ENCODE measurements around the gene ADGB. TPM values are rescaled to one million over a fixed set of nuclear protein-coding genes. Genes with fewer than 3 reads are reported as not detected.

Gene ADGB
- total RNA-seq, 1 donor from 2014 or later, result not detected

- Histone ChIP-seq H3K9me3 (ENCODE audit: insufficient read depth, low read depth, low read length) (no peaks in the 10 kb centered on the region), H3K9ac (ENCODE audit: low read length) (no peak overlapping the region), H3K79me2 (ENCODE audit: insufficient read depth, low read length) (no peaks in the 10 kb centered on the region), H3K4me1 (ENCODE audit: insufficient read depth, low read length) (no peaks in the 10 kb centered on the region), H4K20me1 (ENCODE audit: insufficient read depth, low read length) (no peaks in the 10 kb centered on the region), H3K36me3 (ENCODE audit: insufficient read depth, low read length) (no peaks in the 10 kb centered on the region), H3K4me2 (ENCODE audit: low read length) (no peak overlapping the region), H3K27ac (ENCODE audit: low read depth, low read length) (no peak overlapping the region), H3K4me3 (ENCODE audit: insufficient read depth, low read depth, low read length) (no peak overlapping the region), H3K27me3 (ENCODE audit: insufficient read depth, low read length) (no peaks in the 10 kb centered on the region), H2AFZ (ENCODE audit: low read depth, low read length) (no peak overlapping the region)
- no peak for FAIRE-seq
- TF ChIP-seq, protein P1, sequence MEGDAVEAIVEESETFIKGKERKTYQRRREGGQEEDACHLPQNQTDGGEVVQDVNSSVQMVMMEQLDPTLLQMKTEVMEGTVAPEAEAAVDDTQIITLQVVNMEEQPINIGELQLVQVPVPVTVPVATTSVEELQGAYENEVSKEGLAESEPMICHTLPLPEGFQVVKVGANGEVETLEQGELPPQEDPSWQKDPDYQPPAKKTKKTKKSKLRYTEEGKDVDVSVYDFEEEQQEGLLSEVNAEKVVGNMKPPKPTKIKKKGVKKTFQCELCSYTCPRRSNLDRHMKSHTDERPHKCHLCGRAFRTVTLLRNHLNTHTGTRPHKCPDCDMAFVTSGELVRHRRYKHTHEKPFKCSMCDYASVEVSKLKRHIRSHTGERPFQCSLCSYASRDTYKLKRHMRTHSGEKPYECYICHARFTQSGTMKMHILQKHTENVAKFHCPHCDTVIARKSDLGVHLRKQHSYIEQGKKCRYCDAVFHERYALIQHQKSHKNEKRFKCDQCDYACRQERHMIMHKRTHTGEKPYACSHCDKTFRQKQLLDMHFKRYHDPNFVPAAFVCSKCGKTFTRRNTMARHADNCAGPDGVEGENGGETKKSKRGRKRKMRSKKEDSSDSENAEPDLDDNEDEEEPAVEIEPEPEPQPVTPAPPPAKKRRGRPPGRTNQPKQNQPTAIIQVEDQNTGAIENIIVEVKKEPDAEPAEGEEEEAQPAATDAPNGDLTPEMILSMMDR (IDR thresholded peaks at IDR 0.05; ENCODE audit: insufficient read depth, low read depth, low read length), result no peak
- no peaks in the 10 kb centered on the region for H3K36me3 Mint-ChIP-seq (ENCODE audit: low read depth, unreplicated experiment)
- H3K4me1 Mint-ChIP-seq (ENCODE audit: low read depth, unreplicated experiment), result no peaks in the 10 kb centered on the region
- H3K9me3 Mint-ChIP-seq (ENCODE audit: unreplicated experiment), result no peaks in the 10 kb centered on the region
- H3K4me3 Mint-ChIP-seq (ENCODE audit: unreplicated experiment), result no peak overlapping the region
- DNase-seq (ENCODE audit: low read depth), result no peak
- H3K27me3 Mint-ChIP-seq (ENCODE audit: low read depth, unreplicated experiment), result no peaks in the 10 kb centered on the region
- H3K27ac Mint-ChIP-seq (ENCODE audit: unreplicated experiment), result no peak overlapping the region
These were observed 15.9 kb upstream of the ADGB start for GRCh38 chr6:146582857-146583256.

GRCh38 chr6:146583966-146584365, 14.8 kb upstream of the ADGB start:
- DNase-seq (ENCODE audit: low read depth) (no peak), FAIRE-seq (no peak)

DNA sequence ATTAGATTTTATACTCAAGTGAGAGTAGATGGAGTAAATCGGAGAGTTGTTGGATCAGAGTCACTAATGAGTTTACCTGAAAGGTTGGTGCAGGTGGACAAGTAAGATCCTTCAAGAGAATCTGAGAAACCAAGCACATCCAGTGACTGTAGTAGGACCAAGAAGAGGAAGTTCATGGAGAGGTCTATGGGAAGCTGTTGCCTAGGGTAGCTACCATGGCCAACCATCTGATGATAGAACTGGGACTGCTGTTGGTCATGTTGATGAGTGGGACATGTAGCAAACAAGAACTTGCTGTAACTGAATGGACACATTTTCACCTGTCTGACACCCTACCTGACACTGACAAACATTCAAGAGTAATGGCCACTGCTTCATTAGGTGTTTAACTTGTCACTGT, 11.3 kb upstream of the ADGB start:
- DNase-seq (ENCODE audit: low read depth) (no peak), FAIRE-seq (no peak)
- Mint-ChIP-seq H3K27me3 (ENCODE audit: low read depth, unreplicated experiment) (no peaks in the 10 kb centered on the region), H3K27ac (ENCODE audit: unreplicated experiment) (no peak overlapping the region), H3K36me3 (ENCODE audit: low read depth, unreplicated experiment) (no peaks in the 10 kb centered on the region), H3K9me3 (ENCODE audit: unreplicated experiment) (no peaks in the 10 kb centered on the region), H3K4me1 (ENCODE audit: low read depth, unreplicated experiment) (no peaks in the 10 kb centered on the region), H3K4me3 (ENCODE audit: unreplicated experiment) (no peak overlapping the region)
- Histone ChIP-seq H2AFZ (ENCODE audit: low read depth, low read length) (no peak overlapping the region), H4K20me1 (ENCODE audit: insufficient read depth, low read length) (no peaks in the 10 kb centered on the region), H3K36me3 (ENCODE audit: insufficient read depth, low read length) (no peaks in the 10 kb centered on the region), H3K4me1 (ENCODE audit: insufficient read depth, low read length) (no peaks in the 10 kb centered on the region), H3K27ac (ENCODE audit: low read depth, low read length) (no peak overlapping the region), H3K27me3 (ENCODE audit: insufficient read depth, low read length) (peaks cover 2% of the 10 kb centered on the region), H3K4me2 (ENCODE audit: low read length) (no peak overlapping the region), H3K9ac (ENCODE audit: low read length) (no peak overlapping the region), H3K79me2 (ENCODE audit: insufficient read depth, low read length) (no peaks in the 10 kb centered on the region), H3K4me3 (ENCODE audit: insufficient read depth, low read depth, low read length) (no peak overlapping the region), H3K9me3 (ENCODE audit: insufficient read depth, low read depth, low read length) (no peaks in the 10 kb centered on the region)
- TF ChIP-seq EZH2 (IDR thresholded peaks at IDR 0.05; ENCODE audit: insufficient read depth, low read length), result no peak
- TF ChIP-seq, protein P1 (IDR thresholded peaks at IDR 0.05; ENCODE audit: insufficient read depth, low read depth, low read length), result no peak

More at GRCh38 chr6:146583966-146584365, 14.8 kb upstream of the ADGB start:
- Histone ChIP-seq H3K27me3 (ENCODE audit: insufficient read depth, low read length) (no peaks in the 10 kb centered on the region), H3K9ac (ENCODE audit: low read length) (no peak overlapping the region), H3K36me3 (ENCODE audit: insufficient read depth, low read length) (no peaks in the 10 kb centered on the region), H3K27ac (ENCODE audit: low read depth, low read length) (no peak overlapping the region), H3K4me2 (ENCODE audit: low read length) (no peak overlapping the region), H4K20me1 (ENCODE audit: insufficient read depth, low read length) (no peaks in the 10 kb centered on the region), H3K4me3 (ENCODE audit: insufficient read depth, low read depth, low read length) (no peak overlapping the region), H3K9me3 (ENCODE audit: insufficient read depth, low read depth, low read length) (no peaks in the 10 kb centered on the region), H2AFZ (ENCODE audit: low read depth, low read length) (no peak overlapping the region), H3K79me2 (ENCODE audit: insufficient read depth, low read length) (no peaks in the 10 kb centered on the region), H3K4me1 (ENCODE audit: insufficient read depth, low read length) (no peaks in the 10 kb centered on the region)
- no peaks in the 10 kb centered on the region for H3K27me3 Mint-ChIP-seq (ENCODE audit: low read depth, unreplicated experiment)
- no peak overlapping the region for H3K4me3 Mint-ChIP-seq (ENCODE audit: unreplicated experiment)
- TF ChIP-seq, protein P1 (IDR thresholded peaks at IDR 0.05; ENCODE audit: insufficient read depth, low read depth, low read length), result no peak
- H3K27ac Mint-ChIP-seq (ENCODE audit: unreplicated experiment), result no peak overlapping the region
- no peaks in the 10 kb centered on the region for H3K4me1 Mint-ChIP-seq (ENCODE audit: low read depth, unreplicated experiment)
- no peaks in the 10 kb centered on the region for H3K9me3 Mint-ChIP-seq (ENCODE audit: unreplicated experiment)
- no peaks in the 10 kb centered on the region for H3K36me3 Mint-ChIP-seq (ENCODE audit: low read depth, unreplicated experiment)
